HK-2 (cell line): ENCODE measurements around the gene PMF1.
A peak's percentile ranks its signal among the peaks of the same experiment; 100 is the strongest.
"Not testable (repeated sequence)": the region's sequence is repeated elsewhere in the genome, so short reads cannot be mapped to it uniquely, and the experiment has no call there.

ENCODE experiments used
- DNase-seq: peaks from one replicate; pipeline ENCODE4 v3.0.0-alpha.2; 2018; ENCODE audit not compliant: unreplicated experiment

Gene PMF1

DNA sequence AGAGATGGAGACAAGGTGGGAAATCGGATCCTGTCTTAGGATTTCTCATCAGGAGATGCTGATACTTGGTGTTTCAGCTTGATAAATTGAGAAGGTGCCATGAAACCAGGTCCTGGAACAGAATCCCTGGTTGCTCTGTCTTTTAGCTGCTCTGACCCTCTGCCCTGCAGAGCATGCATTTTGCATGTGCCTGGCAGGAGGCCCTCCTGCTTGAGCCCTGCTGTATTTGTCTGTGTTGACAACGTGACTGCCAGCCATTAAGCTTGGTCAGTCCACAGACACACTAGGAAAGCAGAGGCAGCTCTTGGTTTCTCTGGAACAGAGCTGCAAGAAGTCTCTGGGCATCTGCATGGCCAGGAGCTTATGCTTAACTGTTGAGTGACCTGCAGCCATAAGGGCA, 16.4 kb upstream of the PMF1 start:
- no peak for DNase-seq

DNA sequence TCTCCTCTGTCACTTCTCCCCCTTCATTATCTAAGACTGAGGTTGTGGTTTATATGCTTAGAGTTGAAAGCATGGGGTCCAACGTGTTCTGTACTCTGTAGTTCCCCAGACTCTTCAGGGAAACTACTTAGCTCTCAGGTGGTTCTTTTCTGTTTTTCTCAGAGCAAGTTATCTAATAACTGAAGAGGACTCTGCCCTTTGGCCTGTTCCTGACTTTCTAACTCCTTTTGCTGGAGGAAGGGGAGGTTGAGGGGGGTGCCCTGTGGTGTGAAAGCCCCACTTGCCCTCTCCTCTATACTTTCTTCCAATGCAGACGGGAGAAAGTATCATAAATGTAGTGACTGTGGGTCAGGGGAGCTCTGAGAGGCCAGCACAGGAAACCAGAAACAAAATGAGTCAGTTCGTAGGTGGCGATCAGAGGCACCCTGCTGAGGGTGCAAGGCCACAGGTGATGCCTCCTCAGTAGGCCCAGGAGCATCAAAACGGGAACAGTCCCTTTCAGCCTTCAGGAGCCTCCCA, 13.9 kb upstream of the PMF1 start:
- DNase-seq, result no peak

DNA sequence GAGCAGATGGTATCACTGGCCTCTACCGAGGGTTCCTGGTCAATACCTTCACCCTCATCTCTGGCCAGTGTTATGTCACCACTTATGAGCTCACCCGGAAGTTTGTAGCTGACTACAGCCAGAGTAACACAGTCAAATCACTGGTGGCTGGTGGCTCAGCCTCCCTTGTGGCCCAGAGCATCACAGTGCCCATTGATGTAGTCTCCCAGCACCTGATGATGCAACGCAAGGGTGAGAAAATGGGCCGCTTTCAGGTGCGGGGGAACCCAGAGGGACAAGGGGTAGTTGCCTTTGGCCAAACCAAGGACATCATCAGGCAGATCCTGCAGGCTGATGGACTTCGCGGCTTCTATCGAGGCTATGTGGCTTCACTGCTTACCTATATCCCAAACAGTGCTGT, 12.8 kb upstream of the PMF1 start:
- no peak for DNase-seq

DNA sequence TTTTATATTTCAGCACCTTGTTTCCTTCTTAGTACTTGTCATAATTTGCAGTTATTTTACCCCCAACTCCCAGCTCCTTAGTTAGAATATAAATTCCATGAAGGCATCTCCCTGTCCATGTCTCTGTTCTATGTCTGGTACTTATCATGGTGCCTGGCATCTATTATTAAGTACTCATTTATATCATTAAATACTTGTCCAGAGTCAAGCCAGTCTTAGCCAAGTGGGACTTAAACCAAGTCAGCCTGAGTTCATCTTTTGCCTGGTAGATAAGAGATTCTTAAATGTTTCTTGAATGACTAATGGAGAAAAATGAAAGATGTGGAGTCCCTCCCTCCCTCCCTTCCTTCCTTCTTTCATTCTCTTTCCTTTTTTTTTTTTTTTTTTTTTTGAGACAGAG, 9.5 kb upstream of the PMF1 start:
- no peak for DNase-seq

DNA sequence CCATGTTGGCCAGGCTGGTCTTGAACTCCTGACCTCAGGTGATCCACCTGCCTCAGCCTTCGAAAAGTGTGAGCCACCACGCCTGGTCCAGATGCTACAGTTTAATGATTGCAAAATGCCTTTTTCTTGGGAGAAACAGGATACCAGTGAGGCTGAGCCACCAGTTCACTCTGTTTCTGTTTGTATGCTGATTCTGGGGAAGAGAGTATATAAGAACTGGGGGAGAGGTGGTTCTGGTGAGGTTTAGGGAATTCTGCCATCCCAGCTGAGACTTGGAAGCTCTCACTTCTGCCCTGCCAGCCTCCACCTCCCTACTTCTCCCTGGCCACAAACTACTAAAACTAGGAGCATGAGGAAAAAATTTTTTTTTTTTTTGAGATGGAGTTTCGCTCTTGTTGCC, 8.1 kb upstream of the PMF1 start:
- DNase-seq, result no peak

DNA sequence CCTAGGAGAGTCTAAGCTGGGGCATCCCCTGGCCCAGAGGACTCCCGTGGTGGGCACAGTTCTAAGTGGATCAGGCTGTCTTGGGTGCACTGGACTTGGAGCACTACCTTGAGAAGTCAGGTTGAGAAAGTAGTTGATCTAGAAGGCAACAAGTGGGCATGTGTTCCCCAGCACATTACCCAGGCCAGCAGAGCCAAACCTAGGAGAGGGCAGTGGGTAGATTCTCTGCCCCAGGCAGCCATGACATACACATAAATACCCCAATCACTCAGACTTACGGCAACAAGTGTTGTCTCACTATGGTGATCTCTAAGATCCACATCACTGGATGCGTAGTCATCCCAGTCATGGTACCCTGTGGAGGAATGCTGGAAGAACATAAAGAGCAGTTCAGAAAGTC, 1.6 kb upstream of the PMF1 start:
- no peak for DNase-seq

DNA sequence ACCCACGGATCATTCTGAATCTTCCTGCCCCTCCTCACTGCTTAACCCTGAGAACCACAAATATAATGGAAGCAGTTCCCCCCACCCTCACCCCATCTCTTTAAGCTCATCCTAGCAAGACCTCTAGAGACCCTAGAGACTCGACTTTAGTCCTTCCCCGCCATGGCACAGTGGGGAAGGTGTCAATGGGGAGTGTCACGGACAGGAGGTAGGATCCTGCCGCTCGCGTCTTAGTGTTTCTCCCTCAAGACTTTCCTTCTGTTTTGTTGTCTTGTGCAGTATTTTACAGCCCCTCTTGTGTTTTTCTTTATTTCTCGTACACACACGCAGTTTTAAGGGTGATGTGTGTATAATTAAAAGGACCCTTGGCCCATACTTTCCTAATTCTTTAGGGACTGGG, 677 bp upstream of the PMF1 start:
- DNase-seq, result no peak

DNA sequence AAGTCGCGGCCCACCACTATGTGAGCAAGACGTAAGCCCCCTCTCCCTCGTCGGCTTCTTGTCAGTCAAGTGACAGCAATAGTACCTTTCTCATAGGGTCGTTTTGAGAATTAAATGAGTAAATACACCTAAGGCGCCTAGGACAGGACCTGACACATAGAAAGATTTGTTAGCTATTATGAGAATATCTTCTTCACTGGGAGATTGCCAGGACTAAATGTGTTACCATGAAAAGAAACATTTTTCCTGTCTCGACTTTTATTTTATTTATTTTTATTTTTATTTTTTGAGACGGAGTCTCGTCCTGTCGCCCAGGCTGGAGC, 798 bp downstream of the PMF1 start:
- no peak for DNase-seq

DNA sequence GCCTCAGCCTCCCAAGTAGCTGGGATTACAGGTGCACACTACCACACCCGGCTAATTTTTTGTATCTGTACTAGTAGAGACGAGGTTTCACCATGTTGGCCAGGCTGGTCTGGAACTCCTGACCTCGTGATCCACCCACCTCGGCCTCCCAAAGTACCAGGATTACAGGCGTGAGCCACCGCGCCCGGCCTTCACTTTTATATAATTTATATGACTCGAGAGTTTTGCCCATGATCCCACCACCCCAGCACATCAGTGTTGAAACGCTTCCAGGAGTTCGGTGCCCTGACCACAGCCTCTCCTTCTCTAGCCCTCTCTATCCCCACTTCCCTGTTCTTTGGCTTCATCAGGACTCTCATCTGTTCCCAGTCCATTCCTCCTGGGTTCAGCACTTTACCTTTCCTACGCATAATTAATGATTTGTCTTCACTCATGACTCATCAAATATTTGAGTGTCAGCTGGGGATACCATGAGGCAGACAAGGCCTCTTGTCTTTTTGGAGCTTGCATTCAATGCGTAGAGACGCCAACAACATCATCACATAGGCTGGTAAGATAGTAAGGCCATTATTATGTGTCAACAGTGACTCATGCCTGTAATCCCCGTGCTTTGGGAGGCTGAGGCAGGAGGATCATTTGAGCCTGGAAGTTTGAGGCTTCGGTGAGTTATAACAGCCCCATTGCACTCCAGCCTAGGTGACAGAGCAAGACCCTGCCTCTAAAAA, 1.4 kb downstream of the PMF1 start:
- peak; percentile 46 for DNase-seq

DNA sequence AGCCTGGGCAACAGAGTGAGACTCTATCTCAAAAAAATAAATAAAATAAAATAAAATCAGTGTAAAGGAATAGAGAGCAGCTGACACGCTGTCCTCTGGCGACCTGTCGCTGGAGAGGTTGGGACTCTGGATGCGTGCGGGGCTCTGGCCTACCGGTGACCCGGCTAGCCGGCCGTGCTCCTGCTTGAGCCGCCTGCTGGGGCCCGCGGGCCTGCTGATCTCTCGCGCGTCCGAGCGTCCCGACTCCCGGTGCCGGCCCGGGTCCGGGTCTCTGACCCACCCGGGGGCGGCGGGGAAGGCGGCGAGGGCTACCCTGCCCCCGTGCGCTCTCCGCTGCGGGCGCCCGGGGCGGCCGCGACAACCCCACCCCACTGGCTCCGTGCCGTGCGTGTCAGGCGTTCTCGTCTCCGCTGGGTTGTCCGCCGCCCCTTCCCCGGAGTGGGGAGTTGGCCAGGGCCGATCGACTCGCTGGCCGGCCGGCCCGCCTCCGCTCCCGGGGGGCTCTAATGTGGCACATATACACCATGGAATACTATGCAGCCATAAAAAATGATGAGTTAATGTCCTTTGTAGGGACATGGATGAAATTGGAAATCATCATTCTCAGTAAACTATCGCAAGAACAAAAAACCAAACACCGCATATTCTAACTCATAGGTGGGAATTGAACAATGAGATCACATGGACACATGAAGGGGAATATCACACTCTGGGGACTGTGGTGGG, 3.7 kb downstream of the PMF1 start:
- DNase-seq, result not testable (repeated sequence)

DNA sequence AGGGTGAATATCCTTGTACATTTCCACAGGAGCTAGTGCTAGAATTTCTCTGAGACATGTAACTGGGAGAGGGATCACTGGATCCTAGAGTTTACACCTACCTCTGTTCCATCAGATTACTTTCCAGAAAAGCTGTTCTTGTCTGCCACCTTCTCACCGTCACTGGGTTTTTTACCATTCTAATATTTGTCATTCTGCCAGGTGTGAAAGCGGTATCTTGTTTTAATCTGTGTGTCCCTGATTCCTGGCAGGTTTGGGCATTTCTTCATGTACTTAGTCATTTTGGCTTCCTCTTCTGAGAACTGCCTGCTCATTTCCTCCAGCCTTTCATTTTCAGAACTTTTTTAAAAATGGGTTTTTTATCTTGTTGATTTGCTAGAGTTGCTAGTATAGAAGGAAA, 5.1 kb downstream of the PMF1 start:
- DNase-seq, result no peak

DNA sequence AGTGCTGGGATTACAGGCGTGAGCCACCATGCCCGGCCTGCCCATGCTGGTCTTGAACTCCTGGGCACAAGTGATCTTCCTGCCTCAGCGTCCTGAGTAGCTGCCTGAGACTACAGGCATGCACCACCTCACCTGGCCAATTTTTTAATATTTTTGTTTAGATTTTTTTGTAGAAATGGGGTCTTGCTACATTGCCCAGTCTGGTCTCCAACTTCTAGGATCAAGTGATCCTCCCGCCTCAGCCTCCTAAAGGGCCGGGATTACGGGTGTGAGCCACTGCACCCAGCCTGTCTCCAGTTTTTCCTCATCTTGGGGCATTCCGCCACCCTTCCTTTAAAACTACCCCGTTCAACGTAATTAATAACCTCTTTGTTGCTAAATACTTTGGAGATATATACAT, 7.4 kb downstream of the PMF1 start:
- DNase-seq, result no peak

DNA sequence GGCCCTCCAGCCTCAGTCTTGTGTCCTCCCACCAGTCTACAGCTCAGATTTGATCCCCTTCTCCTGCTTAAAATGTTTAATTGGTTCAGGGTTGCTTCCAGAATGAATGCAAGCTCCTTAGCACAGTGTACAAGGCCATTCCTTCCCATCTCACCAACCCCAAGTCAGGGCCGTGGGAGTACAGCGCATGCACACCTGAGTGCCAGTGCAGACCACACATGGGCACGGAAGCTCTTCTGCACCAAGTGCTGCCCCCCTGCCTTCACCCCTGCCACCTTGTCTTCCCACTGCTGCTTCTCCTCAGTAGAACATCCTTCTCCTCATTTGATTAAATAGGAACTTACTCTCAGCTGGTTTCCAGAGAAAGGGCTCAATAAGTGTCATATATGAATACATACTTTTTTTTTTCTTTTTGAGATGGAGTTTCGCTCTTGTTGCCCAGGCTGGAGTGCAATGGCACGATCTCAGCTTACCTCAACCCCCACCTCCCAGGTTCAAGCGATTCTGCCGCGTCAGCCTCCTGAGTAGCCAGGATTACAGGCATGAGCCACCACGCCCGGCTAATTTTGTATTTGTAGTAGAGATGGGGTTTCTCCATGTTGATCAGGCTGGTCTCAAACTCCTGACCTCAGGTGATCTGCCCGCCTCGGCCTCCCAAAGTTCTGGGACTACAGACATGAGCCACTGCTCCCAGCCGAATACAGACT, 9.3 kb downstream of the PMF1 start:
- no peak for DNase-seq

DNA sequence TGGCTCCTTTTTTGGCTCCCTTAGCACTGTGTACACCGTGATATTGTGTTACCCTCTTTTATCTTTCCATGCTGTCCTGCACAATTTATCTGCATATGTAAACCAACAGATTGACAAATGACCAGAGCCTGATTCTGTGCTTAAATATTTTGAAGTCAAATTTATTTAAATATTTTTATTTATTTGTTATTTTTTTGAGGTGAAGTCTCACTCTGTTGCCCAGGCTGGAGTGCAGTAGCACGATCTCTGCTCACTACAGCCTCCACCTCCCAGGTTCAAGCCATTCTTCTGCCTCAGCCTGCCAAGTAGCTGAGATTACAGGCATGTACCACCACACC, 12.8 kb downstream of the PMF1 start:
- no peak for DNase-seq

DNA sequence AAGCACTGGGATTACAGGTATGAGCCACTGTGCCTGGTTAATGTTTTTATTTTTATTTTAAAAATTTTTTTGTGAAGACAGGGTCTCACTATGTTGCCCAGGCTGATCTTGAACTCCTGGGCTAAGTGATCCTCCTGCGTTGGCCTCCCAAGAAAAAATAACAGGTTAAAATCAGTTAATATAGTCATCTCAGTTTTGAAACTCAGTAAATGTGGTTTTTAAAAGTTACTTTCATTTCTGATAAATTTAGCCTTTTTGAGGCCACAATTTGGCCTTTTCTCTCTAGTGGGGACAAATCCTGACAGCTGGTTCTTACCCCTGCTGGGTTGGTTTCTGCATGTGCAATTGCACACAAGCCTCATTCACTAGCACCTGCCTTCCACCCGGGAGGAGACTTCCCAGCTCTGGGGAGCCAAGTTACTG, 13.3 kb downstream of the PMF1 start:
- no peak for DNase-seq

DNA sequence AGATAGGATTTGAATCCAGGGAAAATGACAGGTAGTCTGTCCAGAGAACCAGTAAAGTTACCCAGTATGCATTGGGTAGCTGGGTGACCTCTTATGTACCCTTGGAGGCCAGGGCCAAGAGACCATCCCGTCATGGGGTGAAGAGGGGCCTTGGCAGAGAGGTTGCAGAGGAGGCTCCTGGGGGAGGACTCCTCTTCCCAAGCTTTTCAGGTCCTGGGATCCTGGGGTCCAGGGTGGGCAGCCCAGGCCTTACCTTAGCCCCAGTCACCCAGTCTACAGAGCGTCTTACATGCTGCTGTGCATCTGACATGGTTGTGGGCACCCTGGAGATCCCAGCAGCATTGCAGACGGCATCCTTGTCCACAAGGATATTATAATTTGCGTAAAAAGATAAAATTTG, 14.0 kb downstream of the PMF1 start:
- no peak for DNase-seq

DNA sequence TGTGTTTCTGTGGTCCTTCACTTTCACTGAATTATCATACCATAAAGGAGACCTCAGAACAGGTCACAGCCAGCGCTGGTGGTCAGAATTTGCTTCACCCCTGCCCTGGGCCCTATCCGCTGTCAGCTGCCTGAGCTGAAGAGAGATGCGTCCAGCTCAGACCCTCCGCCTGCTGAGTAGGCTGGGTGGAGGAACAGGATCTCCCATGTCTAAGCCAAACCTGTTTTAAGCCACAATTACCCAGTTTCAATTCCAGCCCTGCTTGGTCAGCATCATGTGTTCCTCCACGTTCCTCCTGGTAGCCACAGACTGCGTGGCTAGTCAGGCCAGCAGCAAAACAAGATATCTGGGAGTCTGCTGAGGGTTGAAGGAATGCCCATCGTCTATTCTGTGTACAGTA, 15.7 kb downstream of the PMF1 start:
- DNase-seq, result no peak

DNA sequence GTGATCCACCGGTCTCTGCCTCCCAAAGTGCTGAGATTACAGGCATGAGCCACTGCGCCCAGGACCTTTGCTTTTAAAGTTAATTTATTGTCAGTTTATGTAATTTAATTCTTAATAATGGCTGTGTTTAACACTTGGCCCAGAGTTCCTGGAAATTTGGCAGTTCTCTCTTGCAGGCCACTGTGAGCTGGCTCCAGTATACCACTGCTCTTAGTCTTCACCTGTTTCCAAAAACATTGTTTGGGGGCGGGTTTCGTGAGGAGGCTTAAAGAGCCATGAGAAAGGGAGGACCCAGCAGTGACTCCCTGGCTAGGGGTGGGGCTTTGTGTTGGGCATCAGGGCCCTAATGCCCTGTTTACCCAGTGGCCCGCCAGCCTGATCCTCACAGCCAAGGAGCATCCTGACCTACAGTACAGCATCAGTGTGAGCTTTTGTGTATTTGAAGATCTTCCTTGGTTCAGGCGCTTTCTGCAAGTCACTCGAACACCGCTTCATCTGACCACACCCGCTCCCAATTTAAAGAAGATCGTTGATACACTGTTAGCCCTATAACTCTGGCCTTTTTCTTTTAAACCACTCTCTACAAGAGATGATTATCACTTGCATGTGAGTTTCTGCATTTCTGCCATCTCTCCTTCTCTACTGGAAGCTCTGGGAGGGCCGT, 17.1 kb downstream of the PMF1 start:
- no peak for DNase-seq

DNA sequence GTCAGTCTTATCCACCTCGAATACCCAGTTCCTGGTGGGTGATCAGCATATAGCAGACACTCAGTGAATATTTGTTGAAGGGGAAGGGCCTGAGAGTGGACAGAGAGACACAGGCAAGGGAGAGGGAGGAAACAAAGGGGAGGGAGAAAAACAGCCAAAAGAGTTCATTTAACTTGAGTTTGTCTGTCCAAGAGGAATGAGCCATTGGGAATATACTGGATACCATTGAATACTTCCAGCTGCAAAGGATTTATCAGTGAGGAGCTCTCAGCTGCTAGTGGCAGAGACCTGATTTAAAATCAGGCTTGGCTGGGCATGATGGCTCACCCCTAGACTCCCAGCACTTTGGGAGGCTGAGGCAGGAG, 17.6 kb downstream of the PMF1 start:
- DNase-seq, result no peak

DNA sequence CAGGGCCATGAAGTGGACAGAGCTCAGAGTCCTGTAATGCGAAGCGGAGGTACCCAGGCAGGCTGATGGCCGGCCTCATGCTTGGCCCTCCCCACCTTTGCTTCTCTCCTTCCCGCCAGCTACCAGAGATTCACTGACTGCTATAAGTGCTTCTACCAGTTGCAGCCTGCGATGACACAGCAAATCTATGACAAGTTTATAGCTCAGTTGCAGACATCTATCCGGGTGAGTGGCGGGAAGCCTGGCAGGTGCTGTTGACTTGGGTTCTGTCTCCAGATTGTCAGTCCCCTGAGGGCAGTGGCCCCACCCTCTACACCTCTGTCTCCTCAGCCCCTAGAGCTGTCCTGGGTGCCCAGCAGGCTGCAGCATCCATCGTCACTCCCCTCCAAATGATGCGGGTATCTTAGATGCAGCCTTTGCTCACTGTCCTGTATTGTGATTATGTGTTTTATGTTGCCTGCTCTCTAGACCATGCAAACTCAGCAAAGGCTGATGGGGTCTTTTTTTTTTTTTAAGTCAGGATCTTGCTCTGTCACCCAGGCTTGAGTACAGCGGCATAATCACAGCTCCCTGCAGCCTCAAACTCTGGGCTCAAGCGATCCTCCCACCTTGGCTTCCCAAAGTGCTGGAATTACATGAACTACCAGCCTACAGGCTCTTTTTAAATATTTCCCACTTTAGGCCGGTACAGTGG, 19.5 kb downstream of the PMF1 start:
- DNase-seq, result no peak

DNA sequence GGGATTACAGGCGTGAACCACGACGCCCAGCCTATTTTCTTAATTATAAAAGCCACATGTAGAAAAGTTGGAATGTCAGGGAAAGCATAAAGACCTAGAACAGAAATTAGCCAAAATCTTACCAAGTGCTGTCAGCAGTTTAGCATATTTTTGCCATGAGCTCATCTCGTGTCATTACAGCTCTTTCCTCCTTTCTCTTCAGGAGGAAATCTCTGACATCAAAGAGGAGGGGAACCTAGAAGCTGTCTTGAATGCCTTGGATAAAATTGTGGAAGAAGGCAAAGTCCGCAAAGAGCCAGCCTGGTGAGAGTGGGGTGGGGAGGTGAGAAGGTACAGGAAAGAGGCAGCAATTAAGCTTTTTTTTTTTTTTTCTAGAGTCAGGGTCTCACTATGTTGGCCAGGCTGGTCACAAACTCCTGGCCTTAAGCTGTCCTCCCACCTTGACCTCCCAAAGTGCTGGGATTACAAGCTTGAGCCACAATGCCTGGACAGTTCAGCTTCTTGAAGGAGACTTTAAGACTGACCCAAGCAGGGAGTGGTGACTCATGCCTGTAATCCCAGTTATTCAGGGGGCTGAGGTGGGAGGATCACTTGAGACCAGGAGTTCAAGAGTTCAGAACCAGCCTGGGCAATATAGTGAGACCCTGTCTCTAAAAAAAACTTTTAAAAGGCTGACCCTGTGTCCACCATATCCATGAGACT, 20.8 kb downstream of the PMF1 start:
- DNase-seq, result no peak
